AG10803 (cell line): Measurements from ENCODE around the gene RNPEPL1.

Experiments used
- DNase-seq: peaks from one replicate; pipeline ENCODE4 v3.0.0; 2010; ENCODE audit warnings: low read depth
- H3K4me3 ChIP-seq: 2 replicates; pipeline ENCODE4 v1.5.1; 2011; ENCODE audit warnings: mild to moderate bottlenecking, low read length, control low read depth
- CTCF ChIP-seq: conservative IDR thresholded peaks from 2 replicates; pipeline ENCODE4 v1.5.1; 2011; ENCODE audit warnings: mild to moderate bottlenecking, low read length, control low read depth, inconsistent platforms

RNPEPL1 gene

GRCh38 chr2:240594511-240595380 is 26.5 kb downstream of the RNPEPL1 start:
- no peak for DNase-seq
- TF ChIP-seq CTCF: no peak
- H3K4me3 ChIP-seq: no peak overlapping the region

GRCh38 chr2:240595381-240596079 is 27.2 kb downstream of the RNPEPL1 start:
- peak; percentile 10; the same call in 1 of the 2 replicates for TF ChIP-seq CTCF
- no peak for DNase-seq

GRCh38 chr2:240596080-240596460 is 27.8 kb downstream of the RNPEPL1 start:
- TF ChIP-seq CTCF: no peak
- DNase-seq: no peak
- H3K4me3 ChIP-seq: no peak overlapping the region

More at GRCh38 chr2:240595381-240596079, 27.2 kb downstream of the RNPEPL1 start:
- H3K4me3 ChIP-seq: no peak overlapping the region

- DNase-seq: no peak
- TF ChIP-seq CTCF: no peak
- no peak overlapping the region for H3K4me3 ChIP-seq
Observed at GRCh38 chr2:240596491-240596931, 28.2 kb downstream of the RNPEPL1 start.

- H3K4me3 ChIP-seq: no peak overlapping the region
- no peak for TF ChIP-seq CTCF
- DNase-seq: no peak
Observed at GRCh38 chr2:240597054-240597418, 28.8 kb downstream of the RNPEPL1 start.

GRCh38 chr2:240597419-240598181 is 29.3 kb downstream of the RNPEPL1 start:
- H3K4me3 ChIP-seq: no peak overlapping the region

More at GRCh38 chr2:240597419-240598181, 29.3 kb downstream of the RNPEPL1 start:
- TF ChIP-seq CTCF: no peak
- no peak for DNase-seq
